ENCODE measurements around the gene ZFYVE28.
"Not testable (repeated sequence)": the region's sequence is repeated elsewhere in the genome, so short reads cannot be mapped to it uniquely, and the experiment has no call there.

ZFYVE28 gene

GRCh38 chr4:2388429-2389182 is 29.8 kb downstream of the ZFYVE28 start:
- no peak for DNase-seq

GRCh38 chr4:2387829-2388228 is 30.6 kb downstream of the ZFYVE28 start:
- no peak for DNase-seq

GRCh38 chr4:2387218-2387617 is 31.2 kb downstream of the ZFYVE28 start:
- no peak for DNase-seq

GRCh38 chr4:2386717-2387116 is 31.7 kb downstream of the ZFYVE28 start:
- no peak for DNase-seq

- no peak for DNase-seq
These were observed 32.9 kb downstream of the ZFYVE28 start for GRCh38 chr4:2385516-2385915.

GRCh38 chr4:2384245-2384644 is 34.2 kb downstream of the ZFYVE28 start:
- DNase-seq, result no peak

GRCh38 chr4:2383760-2384159 is 34.7 kb downstream of the ZFYVE28 start:
- no peak for DNase-seq

GRCh38 chr4:2383220-2383631 is 35.2 kb downstream of the ZFYVE28 start:
- not testable (repeated sequence) for DNase-seq

- DNase-seq, result not testable (repeated sequence)
These were observed 35.7 kb downstream of the ZFYVE28 start for GRCh38 chr4:2382769-2383202.

GRCh38 chr4:2380589-2380988 is 37.9 kb downstream of the ZFYVE28 start:
- DNase-seq, result not testable (repeated sequence)

GRCh38 chr4:2378898-2379297 is 39.5 kb downstream of the ZFYVE28 start:
- no peak for DNase-seq

GRCh38 chr4:2378401-2378800 is 40.0 kb downstream of the ZFYVE28 start:
- no peak for DNase-seq

GRCh38 chr4:2377241-2377640 is 41.2 kb downstream of the ZFYVE28 start:
- no peak for DNase-seq

GRCh38 chr4:2375427-2375826 is 43.0 kb downstream of the ZFYVE28 start:
- DNase-seq, result no peak

- no peak for DNase-seq
These were observed 44.9 kb downstream of the ZFYVE28 start for GRCh38 chr4:2373532-2373931.

- no peak for DNase-seq
These were observed 45.9 kb downstream of the ZFYVE28 start for GRCh38 chr4:2372488-2373030.

GRCh38 chr4:2371765-2372487 is 46.5 kb downstream of the ZFYVE28 start:
- DNase-seq, result no peak

GRCh38 chr4:2370597-2371320 is 47.7 kb downstream of the ZFYVE28 start:
- no peak for DNase-seq

GRCh38 chr4:2368746-2369437 is 49.6 kb downstream of the ZFYVE28 start:
- no peak for DNase-seq

- DNase-seq, result no peak
These were observed 50.8 kb downstream of the ZFYVE28 start for GRCh38 chr4:2367626-2368025.

- DNase-seq, result no peak
These were observed 51.9 kb downstream of the ZFYVE28 start for GRCh38 chr4:2366252-2367192.

GRCh38 chr4:2365913-2366210 is 52.6 kb downstream of the ZFYVE28 start:
- no peak for DNase-seq

All from CD4-positive, alpha-beta T cell treated with Interleukin-1 beta for 1 hour (primary cell).